NCI-H226 (cell line): Measurements from ENCODE around the gene IKZF4.
"Not testable (repeated sequence)": the region's sequence is repeated elsewhere in the genome, so short reads cannot be mapped to it uniquely, and the experiment has no call there.

Experiments used
- DNase-seq: peaks from one replicate; pipeline ENCODE4 v3.0.0-alpha.2; 2015

The IKZF4 gene

GRCh38 chr12:56020423-56021184, at the start of gene IKZF4:
TSS of gene IKZF4 (plus strand) at chr12:56021043. CDS start at chr12:56021494, 451 bp downstream.
- no peak for DNase-seq

DNA sequence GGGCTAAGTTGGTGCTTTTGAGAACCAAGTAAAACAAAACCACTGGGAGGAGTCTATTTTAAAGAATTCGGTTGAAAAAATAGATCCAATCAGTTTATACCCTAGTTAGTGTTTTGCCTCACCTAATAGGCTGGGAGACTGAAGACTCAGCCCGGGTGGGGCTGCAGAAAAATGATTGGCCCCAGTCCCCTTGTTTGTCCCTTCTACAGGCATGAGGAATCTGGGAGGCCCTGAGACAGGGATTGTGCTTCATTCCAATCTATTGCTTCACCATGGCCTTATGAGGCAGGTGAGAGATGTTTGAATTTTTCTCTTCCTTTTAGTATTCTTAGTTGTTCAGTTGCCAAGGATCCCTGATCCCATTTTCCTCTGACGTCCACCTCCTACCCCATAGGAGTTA, 48.8 kb upstream of the IKZF4 start:
- peak; percentile 89 for DNase-seq

- no peak for DNase-seq
Observed at GRCh38 chr12:55972456-55972855, 48.4 kb upstream of the IKZF4 start.

DNA sequence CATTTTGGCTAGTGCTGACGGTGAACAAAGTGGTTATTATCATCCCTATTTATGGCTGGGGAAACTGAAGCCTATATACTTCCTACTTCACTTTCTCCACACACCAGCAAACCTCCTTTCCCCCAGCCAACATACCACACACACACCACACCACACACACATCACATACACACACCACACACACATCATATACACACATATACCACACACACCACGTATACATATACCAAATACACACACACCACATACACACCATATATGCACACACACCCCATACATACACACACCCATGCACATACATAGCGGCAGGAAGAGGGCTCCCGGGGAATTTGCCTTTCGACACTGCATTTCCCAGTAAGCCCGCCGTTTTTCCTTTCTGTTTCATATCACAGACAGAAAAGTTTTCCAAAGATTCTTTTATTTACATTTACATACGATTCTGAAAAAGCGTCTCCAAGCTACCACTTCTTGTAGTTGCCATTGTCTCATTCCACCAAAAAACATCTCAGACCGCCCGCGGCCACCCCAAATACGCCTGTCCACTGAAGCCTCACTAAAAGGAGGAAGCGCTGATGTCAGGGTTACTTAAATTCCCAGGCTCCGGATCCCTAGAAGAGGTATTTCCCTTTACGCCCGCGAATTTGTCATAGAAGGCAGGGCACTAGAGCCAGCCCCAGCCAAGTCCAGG, 47.8 kb upstream of the IKZF4 start:
- no peak for DNase-seq

GRCh38 chr12:55973599-55974307, 47.1 kb upstream of the IKZF4 start, which contains the start of gene RAB5B:
TSS of gene RAB5B (plus strand) at chr12:55974078. CDS start at chr12:55986961, 12,883 bp downstream.
- peak; percentile 100 for DNase-seq

DNA sequence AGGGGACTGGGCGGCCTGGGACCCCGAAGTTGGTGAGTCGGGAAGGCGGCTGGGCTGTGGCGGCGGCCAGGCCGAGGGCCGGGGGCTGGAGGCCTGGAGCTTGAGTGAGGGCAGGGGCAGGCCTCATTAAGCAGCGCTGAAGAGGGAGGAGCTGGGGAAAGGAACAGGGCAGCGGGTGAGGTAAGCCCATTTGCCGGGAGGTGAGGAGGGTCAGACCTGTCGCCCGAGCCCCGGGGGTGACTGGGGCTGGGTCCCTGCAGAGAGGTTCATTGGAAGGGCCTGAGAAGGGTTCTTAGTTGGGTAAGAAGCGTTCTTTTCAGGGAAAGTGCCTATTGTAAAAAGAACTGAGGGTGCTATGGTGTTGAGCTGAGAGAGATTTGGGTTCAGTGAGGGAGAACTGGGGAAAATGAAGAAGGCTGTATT, 46.5 kb upstream of the IKZF4 start:
- peak; percentile 32 for DNase-seq

GRCh38 chr12:55978393-55978792, 42.5 kb upstream of the IKZF4 start:
- no peak for DNase-seq

GRCh38 chr12:55979069-55979468, 41.8 kb upstream of the IKZF4 start:
- DNase-seq = peak; percentile 87

- DNase-seq = peak; percentile 67
Observed at GRCh38 chr12:55981882-55982281, 39.0 kb upstream of the IKZF4 start.

DNA sequence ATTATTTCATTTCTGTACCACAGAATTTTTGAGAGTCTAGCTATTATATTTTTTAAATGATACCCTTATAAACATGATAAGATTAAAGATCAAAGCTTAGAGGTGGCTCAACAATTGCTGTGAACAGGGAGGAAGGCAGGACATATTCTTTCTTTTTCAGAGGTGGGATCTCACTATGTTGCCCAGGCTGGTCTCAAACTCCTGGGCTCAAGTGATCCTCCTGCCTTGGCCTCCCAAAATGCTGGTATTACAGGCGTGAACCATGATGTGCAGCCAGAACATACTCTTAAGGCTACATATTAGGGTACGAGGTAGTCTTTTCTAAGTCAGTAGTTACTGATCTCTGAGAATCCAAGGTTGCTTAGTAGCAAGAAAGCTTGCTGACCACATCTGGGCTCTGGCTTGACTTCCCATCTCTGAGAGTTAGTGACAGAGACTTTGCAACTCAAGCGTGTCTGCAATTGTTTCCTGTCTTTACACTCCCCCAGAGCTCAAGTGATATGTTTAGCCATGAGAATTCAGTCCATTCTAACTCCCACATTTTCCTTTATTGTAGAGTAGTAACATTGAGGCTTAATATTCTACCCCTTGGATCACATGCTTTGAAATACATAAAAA, 38.4 kb upstream of the IKZF4 start:
- peak; percentile 63 for DNase-seq

- DNase-seq = no peak
Observed at GRCh38 chr12:55983232-55983842, 37.5 kb upstream of the IKZF4 start.

GRCh38 chr12:55984861-55985260, 36.0 kb upstream of the IKZF4 start:
- DNase-seq = no peak

- no peak for DNase-seq
Observed at GRCh38 chr12:55985341-55985740, 35.5 kb upstream of the IKZF4 start.

DNA sequence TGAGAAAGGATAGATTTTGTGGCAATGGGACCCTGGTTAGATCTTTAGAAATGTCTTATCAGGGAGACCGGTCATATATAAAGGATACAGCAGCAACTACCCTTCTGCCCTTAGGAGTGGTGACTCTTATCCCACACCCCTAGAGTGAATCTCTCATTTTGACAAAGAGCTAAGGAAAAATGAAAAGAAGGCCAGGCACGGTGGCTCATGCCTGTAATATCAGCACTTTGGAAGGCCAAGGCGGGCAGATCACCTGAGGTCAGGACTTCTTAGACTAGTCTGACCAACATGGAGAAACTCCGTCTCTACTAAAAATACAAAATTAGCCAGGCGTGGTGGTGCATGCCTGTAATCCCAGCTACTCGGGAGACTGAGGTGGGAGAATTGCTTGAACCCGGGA, 34.9 kb upstream of the IKZF4 start:
- DNase-seq = not testable (repeated sequence)

- DNase-seq = no peak
Observed at GRCh38 chr12:55991110-55991509, 29.7 kb upstream of the IKZF4 start.

DNA sequence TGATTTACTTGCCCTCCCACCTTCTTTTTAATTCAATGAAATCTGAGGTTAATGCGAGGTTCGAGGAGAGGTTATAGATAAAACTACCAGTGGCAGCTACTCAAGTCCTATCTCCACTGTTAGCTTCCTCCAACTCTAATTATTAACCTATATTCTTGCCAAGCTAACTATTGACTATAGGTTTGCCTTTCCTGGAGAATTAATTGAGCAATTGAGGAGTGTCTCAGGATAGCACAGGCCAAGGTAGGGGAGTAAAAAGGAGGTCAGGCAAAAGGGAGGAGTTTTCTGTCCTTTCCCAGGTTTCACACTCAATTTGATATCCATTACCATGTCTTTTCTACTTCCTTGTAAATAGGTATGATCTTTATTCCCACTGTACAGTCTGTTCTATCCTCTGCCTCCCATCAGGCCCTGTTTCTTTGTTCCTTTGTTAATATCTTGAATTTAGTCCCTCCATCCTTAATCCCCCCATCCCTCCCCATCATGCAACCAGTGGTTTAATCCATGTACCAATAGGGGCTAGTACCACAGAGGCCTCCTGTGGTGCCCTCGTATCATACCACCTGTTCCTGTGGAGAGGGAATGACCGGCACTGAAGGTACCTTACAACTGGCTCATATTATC, 27.5 kb upstream of the IKZF4 start:
- DNase-seq = no peak

GRCh38 chr12:55995366-55995765, 25.5 kb upstream of the IKZF4 start:
- no peak for DNase-seq

- peak; percentile 37 for DNase-seq
Observed at GRCh38 chr12:55996201-55996714, 24.6 kb upstream of the IKZF4 start.

DNA sequence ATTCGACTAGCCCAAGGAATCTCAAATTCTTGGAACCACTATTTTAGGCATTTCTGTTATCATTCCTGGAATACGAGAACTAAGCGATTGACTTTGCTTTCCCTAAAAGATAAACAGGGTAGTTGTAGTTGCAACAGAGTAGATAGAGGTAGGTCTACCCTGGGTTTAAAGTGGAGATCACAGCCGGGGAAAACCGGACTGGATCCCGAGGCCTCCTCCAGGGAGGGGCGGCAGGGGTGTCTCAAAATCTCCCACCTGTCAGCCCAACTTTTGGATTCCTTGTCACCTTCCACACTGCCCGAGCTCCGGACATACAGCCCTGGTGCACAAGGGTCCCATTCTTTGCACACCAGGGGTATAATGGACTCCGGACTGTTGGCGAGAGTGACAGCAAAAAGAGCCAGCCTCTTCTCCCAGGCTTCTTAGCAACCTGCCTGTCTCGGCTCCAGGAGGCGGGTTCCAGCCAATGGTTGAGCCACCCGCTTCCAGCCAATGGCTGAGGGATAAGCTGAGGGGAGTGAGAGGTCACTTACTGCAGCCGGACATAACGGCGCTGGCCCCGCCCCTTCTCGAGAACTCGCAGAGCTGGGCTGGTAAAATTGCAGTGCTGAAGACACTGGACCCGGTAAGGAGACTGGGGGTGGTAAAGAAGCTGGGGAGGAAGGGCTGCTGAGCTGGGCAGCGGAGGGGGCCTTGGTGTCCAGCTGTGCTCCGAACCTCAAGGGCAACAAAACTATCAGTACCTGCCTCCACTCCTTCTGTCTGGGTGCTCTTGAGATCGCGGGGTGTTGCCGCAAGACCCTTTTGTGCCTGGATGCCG, 23.9 kb upstream of the IKZF4 start, which contains the start of gene SUOX:
Gene SUOX, plus strand, starts transcription at position 562 of the 820 bp plus-strand sequence. CDS start 4,946 bp downstream, outside the sequence.
- DNase-seq = peak; percentile 100

- DNase-seq = no peak
Observed at GRCh38 chr12:55997535-55997859, 23.3 kb upstream of the IKZF4 start.

DNA sequence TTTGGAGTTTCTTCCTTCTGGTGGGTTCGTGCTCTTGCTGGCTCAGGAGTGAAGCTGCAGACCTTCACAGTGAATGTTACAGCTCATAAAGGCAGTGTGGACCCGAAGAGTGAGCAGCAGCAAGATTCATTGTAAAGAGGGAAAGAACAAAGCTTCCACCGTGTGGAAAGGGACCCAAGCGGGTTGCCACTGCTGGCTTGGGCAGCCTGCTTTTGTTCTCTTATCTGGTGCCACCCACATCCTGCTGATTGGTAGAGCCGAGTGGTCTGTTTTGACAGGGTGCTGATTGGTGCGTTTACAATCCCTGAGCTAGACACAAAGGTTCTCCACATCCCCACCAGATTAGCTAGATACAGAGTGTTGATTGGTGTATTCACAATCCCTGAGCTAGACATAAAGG, 21.3 kb upstream of the IKZF4 start:
- not testable (repeated sequence) for DNase-seq
